VCaP (cell line): Measurements from ENCODE around the gene IQCK.

Experiments
- H3K27ac ChIP-seq: fragments of 450-650 bp; 2 replicates; pipeline ENCODE4 v1.5.1; 2017
- TF ChIP-seq, protein P1 (sequence below): fragments of 450-650 bp; conservative IDR thresholded peaks from 2 replicates; pipeline ENCODE4 v1.5.1; 2017; ENCODE audit warnings: mild to moderate bottlenecking, moderate library complexity

Gene IQCK

DNA sequence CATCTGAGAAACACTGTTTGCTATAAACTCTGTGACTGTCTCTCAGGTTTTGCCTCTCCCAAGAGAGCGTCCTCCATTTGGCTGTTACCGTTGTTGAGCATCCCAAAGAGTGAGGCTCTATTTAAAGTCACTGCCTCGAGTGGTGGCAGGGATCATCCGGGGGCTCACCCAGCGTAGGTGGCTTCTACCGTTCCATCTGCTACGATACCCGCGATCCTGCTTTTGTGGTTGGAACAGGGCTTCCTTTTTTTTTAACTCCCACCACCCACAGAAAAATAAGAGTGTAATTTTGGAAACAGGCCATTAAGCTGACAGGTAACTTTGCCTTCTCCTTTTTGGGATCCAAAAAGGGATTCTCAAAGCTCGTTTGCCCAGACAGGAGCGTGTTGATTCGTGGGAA lies 36.4 kb upstream of the IQCK start:
- TF ChIP-seq, protein P1, sequence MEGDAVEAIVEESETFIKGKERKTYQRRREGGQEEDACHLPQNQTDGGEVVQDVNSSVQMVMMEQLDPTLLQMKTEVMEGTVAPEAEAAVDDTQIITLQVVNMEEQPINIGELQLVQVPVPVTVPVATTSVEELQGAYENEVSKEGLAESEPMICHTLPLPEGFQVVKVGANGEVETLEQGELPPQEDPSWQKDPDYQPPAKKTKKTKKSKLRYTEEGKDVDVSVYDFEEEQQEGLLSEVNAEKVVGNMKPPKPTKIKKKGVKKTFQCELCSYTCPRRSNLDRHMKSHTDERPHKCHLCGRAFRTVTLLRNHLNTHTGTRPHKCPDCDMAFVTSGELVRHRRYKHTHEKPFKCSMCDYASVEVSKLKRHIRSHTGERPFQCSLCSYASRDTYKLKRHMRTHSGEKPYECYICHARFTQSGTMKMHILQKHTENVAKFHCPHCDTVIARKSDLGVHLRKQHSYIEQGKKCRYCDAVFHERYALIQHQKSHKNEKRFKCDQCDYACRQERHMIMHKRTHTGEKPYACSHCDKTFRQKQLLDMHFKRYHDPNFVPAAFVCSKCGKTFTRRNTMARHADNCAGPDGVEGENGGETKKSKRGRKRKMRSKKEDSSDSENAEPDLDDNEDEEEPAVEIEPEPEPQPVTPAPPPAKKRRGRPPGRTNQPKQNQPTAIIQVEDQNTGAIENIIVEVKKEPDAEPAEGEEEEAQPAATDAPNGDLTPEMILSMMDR: no peak
- H3K27ac ChIP-seq: no peak overlapping the region

DNA sequence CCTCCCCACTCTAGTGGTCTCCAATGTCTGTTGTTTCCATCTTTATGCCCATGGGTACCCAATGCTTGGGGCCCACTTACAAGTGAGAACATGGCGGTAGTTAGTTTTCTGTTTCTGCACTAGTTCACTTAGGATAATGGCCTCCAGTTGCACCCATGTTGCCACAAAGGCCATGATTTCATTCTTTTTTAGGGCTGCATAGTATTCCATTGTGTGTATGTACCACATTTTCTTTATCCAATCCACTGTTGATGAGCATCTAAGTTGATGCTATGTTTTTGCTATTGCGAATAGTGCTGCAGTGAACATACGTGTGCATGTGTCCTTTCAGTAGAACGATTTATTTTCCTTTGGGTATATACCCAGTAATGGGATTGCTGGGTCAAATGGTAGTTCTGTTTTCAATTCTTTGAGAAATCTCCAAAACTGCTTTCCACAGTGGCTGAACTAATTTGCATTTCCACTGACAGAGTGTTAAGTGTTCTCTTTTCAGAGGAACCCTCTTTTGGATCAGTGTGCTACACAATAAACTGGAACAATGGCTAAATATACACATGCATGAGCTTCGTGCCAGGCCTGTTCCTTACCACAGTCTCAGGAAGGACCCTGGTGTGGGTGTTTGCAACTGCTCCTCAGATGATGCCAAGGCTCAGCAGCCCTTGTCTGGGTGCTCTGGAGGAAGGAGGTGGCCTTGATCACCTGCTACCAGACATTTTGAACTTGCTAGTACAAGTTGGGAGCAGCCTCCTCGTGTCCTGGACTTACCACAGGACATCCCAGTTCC lies 34.4 kb upstream of the IQCK start:
- no peak overlapping the region for H3K27ac ChIP-seq
- TF ChIP-seq, protein P1: no peak

DNA sequence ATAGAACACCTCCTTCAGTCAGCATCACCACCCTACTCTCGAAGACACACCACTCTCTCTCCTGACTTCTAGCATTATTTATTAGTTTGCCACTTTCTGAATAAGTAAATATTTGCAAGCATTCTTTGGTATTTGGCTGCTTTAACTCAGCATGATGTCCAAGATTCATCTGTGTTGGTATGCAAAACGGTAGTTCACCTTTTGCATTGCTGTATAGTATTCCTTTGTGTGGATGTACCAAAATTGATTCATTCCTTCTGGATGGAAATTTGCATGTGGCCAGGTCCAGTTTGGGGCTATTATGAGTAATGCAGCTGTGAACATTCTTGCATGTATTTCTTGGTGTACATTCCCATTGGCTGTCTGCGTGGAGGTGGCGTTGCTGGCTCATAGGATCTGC lies 32.9 kb upstream of the IQCK start:
- TF ChIP-seq, protein P1: no peak
- H3K27ac ChIP-seq: no peak overlapping the region

DNA sequence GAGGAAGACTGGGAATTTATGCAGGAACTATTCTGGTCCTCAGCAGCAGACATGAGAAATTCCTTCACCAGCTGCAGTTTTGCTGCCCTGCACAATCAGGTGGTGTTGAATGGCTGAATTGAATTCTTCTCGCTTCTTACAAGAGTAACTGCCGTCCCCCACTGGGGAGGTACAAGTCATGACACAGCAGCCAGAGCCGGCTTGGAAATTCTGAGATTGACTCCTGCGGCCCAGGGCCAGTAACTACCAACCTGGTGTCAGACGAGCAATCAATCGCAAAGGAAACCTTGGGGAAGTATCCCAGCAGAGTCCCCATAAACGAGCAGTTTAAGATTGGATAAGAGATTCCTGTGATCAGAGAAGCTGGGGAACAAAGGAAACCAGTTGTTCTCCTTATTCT lies 30.8 kb upstream of the IQCK start:
- TF ChIP-seq, protein P1: no peak
- H3K27ac ChIP-seq: no peak overlapping the region

DNA sequence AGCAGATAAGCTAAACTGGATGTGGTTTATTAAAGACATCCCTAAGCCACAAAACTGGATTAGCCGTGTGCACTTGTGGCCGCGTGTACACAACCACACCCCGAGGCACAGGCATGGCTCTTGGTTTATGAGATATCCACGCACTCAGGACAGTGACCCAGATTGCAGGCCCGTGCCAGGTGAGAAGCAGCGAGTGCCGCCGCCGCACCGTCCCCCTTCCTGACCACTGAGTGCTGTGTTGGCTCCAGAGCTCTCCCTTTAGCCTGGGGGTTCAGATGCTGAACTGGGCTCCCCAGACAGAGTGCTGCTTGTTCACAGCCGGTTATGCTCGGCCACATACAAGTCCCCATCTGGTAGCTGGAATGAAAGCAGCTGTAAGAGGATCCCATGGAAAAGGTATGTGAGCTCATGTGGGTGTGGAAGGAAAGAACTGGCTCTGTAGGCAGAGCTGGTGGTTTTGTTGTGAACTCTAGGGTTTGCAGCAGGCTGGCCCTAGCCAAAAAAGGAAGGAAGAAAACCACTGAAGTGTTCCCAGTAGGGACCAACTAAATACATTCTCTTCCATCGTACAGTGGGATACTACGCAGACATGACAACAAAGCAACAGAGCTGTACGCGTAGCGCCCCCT lies 29.6 kb upstream of the IQCK start:
- TF ChIP-seq, protein P1: no peak
- H3K27ac ChIP-seq: no peak overlapping the region

DNA sequence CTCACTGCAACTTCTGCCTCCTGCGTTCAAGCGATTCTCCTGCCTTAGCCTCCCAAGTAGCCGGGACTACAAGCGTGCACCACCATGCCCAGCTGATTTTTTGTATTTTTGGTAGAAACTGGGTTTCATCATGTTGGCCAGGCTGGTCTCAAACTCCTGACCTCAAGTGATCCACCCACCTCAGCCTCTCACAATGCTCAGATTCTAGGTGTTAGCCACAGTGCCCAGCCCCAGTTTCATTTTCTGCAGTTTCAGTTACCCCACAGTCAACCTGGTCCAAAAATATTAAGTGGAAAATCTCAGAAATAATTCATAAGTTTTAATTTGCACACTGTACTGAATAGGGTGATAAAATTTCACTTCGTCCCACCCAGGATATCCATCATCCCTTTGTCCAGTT lies 28.7 kb upstream of the IQCK start:
- H3K27ac ChIP-seq: no peak overlapping the region
- TF ChIP-seq, protein P1: no peak

DNA sequence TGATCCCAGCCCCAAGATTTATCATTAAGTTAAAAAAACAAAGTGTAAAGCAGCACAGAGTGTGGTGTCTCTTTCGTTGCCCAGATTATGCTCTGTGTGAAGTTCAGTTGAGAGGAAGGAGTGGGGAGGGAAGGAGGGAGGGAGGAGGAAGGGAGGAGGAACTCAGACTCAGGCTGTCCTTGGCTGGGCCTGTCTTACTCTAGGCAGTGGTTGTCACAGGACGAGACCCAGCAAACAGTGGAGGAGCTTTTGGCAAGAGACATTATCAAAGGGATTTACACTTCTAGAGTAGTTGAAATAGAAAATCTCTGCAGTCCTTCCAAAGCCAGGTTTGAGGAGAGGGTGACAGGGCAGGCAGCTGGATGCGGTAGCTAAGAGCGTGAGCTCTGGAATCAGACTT lies 27.9 kb upstream of the IQCK start:
- H3K27ac ChIP-seq: no peak overlapping the region
- TF ChIP-seq, protein P1: no peak
